ENCODE data around the gene TTC28.

DNA sequence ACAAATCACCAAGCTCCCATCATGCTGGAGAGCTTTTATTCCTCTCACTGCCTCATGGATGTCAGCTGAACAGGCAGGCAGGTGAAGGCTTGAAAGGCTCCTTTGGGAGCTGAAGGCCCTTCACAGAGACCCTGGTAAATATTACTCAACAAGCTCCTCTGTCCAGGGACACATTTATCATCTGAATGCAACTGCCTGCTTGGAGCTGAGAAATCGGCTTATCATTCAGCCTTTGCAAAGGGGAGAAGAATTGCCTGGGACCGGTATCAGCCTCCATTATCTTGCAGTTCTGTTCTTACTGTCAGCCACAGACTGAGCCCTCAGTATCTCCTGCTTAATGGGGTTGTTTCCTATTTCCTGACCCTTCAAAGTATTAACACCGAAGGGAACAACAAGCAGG lies 646.8 kb downstream of the TTC28 start:
- TF ChIP-seq ZNF211 (tag by site-specific recombination; IDR thresholded peaks at IDR 0.05; ENCODE audit: low read depth) (no peak), ZNF302 (tag by site-specific recombination; IDR thresholded peaks at IDR 0.05; ENCODE audit: low read depth) (no peak), ZNF548 (tag by site-specific recombination; IDR thresholded peaks at IDR 0.05) (no peak)
- TF ChIP-seq, protein P1, sequence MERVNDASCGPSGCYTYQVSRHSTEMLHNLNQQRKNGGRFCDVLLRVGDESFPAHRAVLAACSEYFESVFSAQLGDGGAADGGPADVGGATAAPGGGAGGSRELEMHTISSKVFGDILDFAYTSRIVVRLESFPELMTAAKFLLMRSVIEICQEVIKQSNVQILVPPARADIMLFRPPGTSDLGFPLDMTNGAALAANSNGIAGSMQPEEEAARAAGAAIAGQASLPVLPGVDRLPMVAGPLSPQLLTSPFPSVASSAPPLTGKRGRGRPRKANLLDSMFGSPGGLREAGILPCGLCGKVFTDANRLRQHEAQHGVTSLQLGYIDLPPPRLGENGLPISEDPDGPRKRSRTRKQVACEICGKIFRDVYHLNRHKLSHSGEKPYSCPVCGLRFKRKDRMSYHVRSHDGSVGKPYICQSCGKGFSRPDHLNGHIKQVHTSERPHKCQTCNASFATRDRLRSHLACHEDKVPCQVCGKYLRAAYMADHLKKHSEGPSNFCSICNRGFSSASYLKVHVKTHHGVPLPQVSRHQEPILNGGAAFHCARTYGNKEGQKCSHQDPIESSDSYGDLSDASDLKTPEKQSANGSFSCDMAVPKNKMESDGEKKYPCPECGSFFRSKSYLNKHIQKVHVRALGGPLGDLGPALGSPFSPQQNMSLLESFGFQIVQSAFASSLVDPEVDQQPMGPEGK (tag by site-specific recombination; IDR thresholded peaks at IDR 0.05), result no peak

All from HEK293 (cell line).